ENCODE results near the gene COMP. TPM values are rescaled to one million over a fixed set of nuclear protein-coding genes. Genes with fewer than 3 reads are reported as not detected.

The COMP gene
- total RNA-seq, 1 experiment from 2014 or later, result not detected

DNA sequence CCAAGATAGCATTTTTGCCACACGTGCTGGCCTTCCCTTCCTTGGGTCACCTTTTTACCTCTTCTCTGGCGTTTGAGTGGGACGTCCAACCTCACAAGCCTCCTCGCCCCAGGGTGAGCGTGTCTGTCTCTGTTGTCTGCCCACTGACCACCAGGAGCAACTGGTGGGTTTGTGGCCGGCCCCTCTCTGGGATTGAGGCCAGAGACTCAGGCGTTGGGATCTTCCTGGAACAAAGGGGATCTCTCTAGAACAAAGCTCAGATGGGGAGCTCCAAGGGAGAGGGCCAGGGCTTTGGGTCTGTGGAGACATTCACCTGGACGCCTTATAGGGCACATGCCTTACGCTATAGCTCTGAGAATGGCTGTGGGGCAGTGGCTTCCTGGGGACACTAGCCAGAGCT, 17.4 kb downstream of the COMP start:
- Histone ChIP-seq H3K79me2 (ENCODE audit: insufficient read depth, low read length) (no peaks in the 10 kb centered on the region), H3K27me3 (ENCODE audit: insufficient read depth, low read length) (no peaks in the 10 kb centered on the region), H3K9ac (ENCODE audit: low read length) (no peak overlapping the region), H3K9me2 (ENCODE audit: insufficient read depth) (no peaks in the 10 kb centered on the region), H4K20me1 (ENCODE audit: insufficient read depth) (no peaks in the 10 kb centered on the region), H2AFZ (ENCODE audit: low read depth, low read length, poor library complexity, severe bottlenecking) (no peak overlapping the region), H3K36me3 (ENCODE audit: control insufficient read depth in 1 of 2, insufficient read depth in 2 of 2, low read length in 2 of 2) (no peaks in the 10 kb centered on the region), H3K9me3 (ENCODE audit: control insufficient read depth in 1 of 2, insufficient read depth in 1 of 2, low read depth in 1 of 2, low read length in 2 of 2) (no peaks in the 10 kb centered on the region), H3K4me1 (ENCODE audit: control insufficient read depth in 1 of 2, insufficient read depth in 2 of 2, low read length in 2 of 2) (peaks cover 0 to 14% of the 10 kb centered on the region in 2 experiments; a peak in 2 of 4 replicates), H3K4me3 (replicated peaks in 1 of 2; ENCODE audit: low read depth in 1 of 2, low read length in 2 of 2) (no peak overlapping the region), H3K4me2 (ENCODE audit: low read length) (no peak overlapping the region), H3K27ac (ENCODE audit: low read depth, low read length) (no peak overlapping the region)
- TF ChIP-seq, protein P1, sequence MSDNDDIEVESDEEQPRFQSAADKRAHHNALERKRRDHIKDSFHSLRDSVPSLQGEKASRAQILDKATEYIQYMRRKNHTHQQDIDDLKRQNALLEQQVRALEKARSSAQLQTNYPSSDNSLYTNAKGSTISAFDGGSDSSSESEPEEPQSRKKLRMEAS (IDR thresholded peaks at IDR 0.05), result no peak
- TF ChIP-seq, protein P2, sequence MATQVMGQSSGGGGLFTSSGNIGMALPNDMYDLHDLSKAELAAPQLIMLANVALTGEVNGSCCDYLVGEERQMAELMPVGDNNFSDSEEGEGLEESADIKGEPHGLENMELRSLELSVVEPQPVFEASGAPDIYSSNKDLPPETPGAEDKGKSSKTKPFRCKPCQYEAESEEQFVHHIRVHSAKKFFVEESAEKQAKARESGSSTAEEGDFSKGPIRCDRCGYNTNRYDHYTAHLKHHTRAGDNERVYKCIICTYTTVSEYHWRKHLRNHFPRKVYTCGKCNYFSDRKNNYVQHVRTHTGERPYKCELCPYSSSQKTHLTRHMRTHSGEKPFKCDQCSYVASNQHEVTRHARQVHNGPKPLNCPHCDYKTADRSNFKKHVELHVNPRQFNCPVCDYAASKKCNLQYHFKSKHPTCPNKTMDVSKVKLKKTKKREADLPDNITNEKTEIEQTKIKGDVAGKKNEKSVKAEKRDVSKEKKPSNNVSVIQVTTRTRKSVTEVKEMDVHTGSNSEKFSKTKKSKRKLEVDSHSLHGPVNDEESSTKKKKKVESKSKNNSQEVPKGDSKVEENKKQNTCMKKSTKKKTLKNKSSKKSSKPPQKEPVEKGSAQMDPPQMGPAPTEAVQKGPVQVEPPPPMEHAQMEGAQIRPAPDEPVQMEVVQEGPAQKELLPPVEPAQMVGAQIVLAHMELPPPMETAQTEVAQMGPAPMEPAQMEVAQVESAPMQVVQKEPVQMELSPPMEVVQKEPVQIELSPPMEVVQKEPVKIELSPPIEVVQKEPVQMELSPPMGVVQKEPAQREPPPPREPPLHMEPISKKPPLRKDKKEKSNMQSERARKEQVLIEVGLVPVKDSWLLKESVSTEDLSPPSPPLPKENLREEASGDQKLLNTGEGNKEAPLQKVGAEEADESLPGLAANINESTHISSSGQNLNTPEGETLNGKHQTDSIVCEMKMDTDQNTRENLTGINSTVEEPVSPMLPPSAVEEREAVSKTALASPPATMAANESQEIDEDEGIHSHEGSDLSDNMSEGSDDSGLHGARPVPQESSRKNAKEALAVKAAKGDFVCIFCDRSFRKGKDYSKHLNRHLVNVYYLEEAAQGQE (IDR thresholded peaks at IDR 0.05; ENCODE audit: low read depth), result no peak
- CTCF ChIA-PET, result no interaction called here
- POLR2A ChIA-PET, result no interaction called here
- no peak for DNase-seq (ENCODE audit: low read depth, low spot score)
- intact Hi-C loops (cut with micrococcal nuclease), result no loop called here
- no TSS peak for BruUV-seq (replicated peaks)
- RAD21 ChIA-PET (ENCODE audit: low non-redundant PET in 1 of 2, low total read pairs in 2 of 2, uncharacterized antibody in 2 of 2, unreplicated experiment in 2 of 2), result no interaction called here
- ATAC-seq, result no peak

DNA sequence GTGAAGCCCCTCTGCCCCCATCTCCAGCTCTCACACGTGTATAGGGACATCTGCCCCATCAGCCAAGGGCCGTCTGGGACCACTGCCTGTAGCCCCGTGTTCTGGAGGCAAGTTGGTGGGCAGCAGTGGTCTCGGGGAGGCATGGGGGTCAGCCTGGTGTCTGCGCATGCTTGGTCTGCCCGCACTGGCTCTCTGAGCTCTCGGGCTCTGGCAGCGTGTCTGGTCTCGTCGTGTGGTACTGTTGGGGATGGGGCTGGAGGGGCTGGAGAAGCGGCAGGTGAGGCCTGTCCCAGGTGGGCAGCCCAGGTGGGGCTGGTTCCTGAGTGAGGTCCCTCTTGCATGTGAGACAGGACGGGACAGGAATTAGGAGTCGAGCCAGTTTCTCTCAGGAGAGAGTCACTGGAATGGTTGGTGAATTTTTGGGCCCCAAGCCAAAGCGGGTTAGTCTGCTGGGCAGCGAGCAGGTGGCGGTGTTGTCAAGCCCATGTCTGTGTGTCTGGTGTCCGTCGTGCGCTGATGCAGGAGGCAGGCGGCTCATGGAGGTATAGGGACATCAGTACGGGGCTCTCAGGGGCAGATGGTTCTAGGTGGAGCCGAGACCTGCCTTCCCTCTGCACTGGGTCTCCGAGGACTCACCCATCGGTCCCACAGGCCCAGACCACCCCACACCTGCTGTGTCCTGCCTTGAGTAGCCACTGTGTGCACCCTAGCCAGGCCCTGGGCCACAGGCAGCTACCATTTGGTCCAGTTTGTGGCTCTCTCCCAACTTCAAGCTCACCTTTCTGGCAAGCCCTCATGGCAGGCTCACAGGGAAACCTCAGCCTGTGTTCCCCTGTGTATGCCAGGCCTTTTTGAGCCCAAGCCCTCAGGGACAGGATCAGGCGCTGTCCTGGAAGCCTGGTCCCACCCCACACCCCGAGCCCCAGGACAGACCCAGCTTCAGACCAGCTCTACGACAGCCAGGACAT, 18.2 kb downstream of the COMP start:
- Histone ChIP-seq H3K27ac (ENCODE audit: low read depth, low read length) (no peak overlapping the region), H3K9ac (ENCODE audit: low read length) (no peak overlapping the region), H3K4me3 (replicated peaks in 1 of 2; ENCODE audit: low read depth in 1 of 2, low read length in 2 of 2) (no peak overlapping the region), H3K4me2 (ENCODE audit: low read length) (no peak overlapping the region), H2AFZ (ENCODE audit: low read depth, low read length, poor library complexity, severe bottlenecking) (no peak overlapping the region), H3K9me3 (ENCODE audit: control insufficient read depth in 1 of 2, insufficient read depth in 1 of 2, low read depth in 1 of 2, low read length in 2 of 2) (no peaks in the 10 kb centered on the region), H3K27me3 (ENCODE audit: insufficient read depth, low read length) (no peaks in the 10 kb centered on the region), H3K4me1 (ENCODE audit: control insufficient read depth in 1 of 2, insufficient read depth in 2 of 2, low read length in 2 of 2) (peaks cover 0 to 14% of the 10 kb centered on the region in 2 experiments; a peak in 2 of 4 replicates), H3K9me2 (ENCODE audit: insufficient read depth) (no peaks in the 10 kb centered on the region), H4K20me1 (ENCODE audit: insufficient read depth) (no peaks in the 10 kb centered on the region), H3K36me3 (ENCODE audit: control insufficient read depth in 1 of 2, insufficient read depth in 2 of 2, low read length in 2 of 2) (no peaks in the 10 kb centered on the region), H3K79me2 (ENCODE audit: insufficient read depth, low read length) (no peaks in the 10 kb centered on the region)
- CTCF ChIA-PET, result interaction anchor here (1.4 kb wide), 1 partner anchor 74 kb away, joined by 5 read pairs; no protein-coding TSS in a partner anchor
- TF ChIP-seq YY1 (IDR thresholded peaks at IDR 0.05; ENCODE audit: extremely low read depth, insufficient replicate concordance, low read depth, low read length), result no peak
- no peak for TF ChIP-seq ZFX (IDR thresholded peaks at IDR 0.05)
- TF ChIP-seq EZH2 (IDR thresholded peaks at IDR 0.05), result no peak
- TF ChIP-seq JUND (IDR thresholded peaks at IDR 0.05), result no peak
- TF ChIP-seq TCF7L2 (IDR thresholded peaks at IDR 0.05; ENCODE audit: borderline replicate concordance, extremely low read depth, insufficient read depth, insufficient read length), result no peak
- TF ChIP-seq RAD21 (IDR thresholded peaks at IDR 0.05; ENCODE audit: low read depth), result no peak
- TF ChIP-seq, protein P1 (IDR thresholded peaks at IDR 0.05), result no peak
- TF ChIP-seq EGR1 (IDR thresholded peaks at IDR 0.05; ENCODE audit: low read depth), result no peak
- ATAC-seq, result no peak
- RAD21 ChIA-PET (ENCODE audit: low non-redundant PET in 1 of 2, low total read pairs in 2 of 2, uncharacterized antibody in 2 of 2, unreplicated experiment in 2 of 2), result no interaction called here
- no TSS peak for BruUV-seq (replicated peaks)
- POLR2A ChIA-PET, result no interaction called here
- intact Hi-C loops (cut with micrococcal nuclease), result no loop called here
- DNase-seq (ENCODE audit: low read depth, low spot score), result no peak

All from HCT116 (cell line).